ENCODE results near the gene CHST15. TPM values are rescaled to one million over a fixed set of nuclear protein-coding genes. Genes with fewer than 3 reads are reported as not detected.

CHST15 gene
- total and polyA plus RNA-seq, 4 donors = 2.9 to 16.5 (median 6.4) TPM

- H3K4me1 ChIP-seq (ENCODE audit: control insufficient read depth in 4 of 4, insufficient read depth in 4 of 4, low read length in 3 of 4) = peaks cover 0 to 19% (median 10%) of the 10 kb centered on the region in 4 donors
- H3K4me3 ChIP-seq (ENCODE audit: low read depth in 1 of 3, low read length in 3 of 3) = no peak overlapping the region
- H3K9ac ChIP-seq (ENCODE audit: low read depth in 1 of 2, low read length in 2 of 2) = no peak overlapping the region
- no peaks in the 10 kb centered on the region for H3K27me3 ChIP-seq (ENCODE audit: control insufficient read depth in 4 of 4, insufficient read depth in 4 of 4, low read length in 3 of 4)
- WGBS = 86% methylated on average over 2 of the region's 2 CpGs
- no peak for DNase-seq (ENCODE audit: low spot score)
- TF ChIP-seq NR2F2 (IDR thresholded peaks at IDR 0.05) (no peak), YY1 (IDR thresholded peaks at IDR 0.05) (no peak), RXRA (IDR thresholded peaks at IDR 0.05) (no peak), EGR1 (IDR thresholded peaks at IDR 0.05; ENCODE audit: low read depth in 2 of 2) (no peak), TAF1 (conservative IDR thresholded peaks at IDR 0.05) (no peak), SP1 (IDR thresholded peaks at IDR 0.05) (no peak)
- peak overlapping the region in 1 of 2 donors; percentile 2 for H3K27ac ChIP-seq (ENCODE audit: low read depth in 1 of 2, low read length in 2 of 2)
- H3K36me3 ChIP-seq (ENCODE audit: control insufficient read depth in 4 of 4, insufficient read depth in 3 of 4, low read depth in 1 of 4, low read length in 3 of 4) = no peaks in the 10 kb centered on the region
- H3K9me3 ChIP-seq (ENCODE audit: control insufficient read depth in 4 of 4, low read length in 3 of 4) = no peaks in the 10 kb centered on the region
These were observed 4.5 kb downstream of the CHST15 start for GRCh38 chr10:124088915-124089314.

- H3K4me3 ChIP-seq (ENCODE audit: low read depth in 1 of 3, low read length in 3 of 3) = no peak overlapping the region
- H3K9ac ChIP-seq (ENCODE audit: low read depth in 1 of 2, low read length in 2 of 2) = no peak overlapping the region
- 62% methylated on average over 27 of the region's 27 CpGs for WGBS
- no peaks in the 10 kb centered on the region for H3K9me3 ChIP-seq (ENCODE audit: control insufficient read depth in 4 of 4, low read length in 3 of 4)
- H3K27ac ChIP-seq (ENCODE audit: low read depth in 1 of 2, low read length in 2 of 2) = peak overlapping the region in 1 of 2 donors; percentile 47
- no peaks in the 10 kb centered on the region for H3K27me3 ChIP-seq (ENCODE audit: control insufficient read depth in 4 of 4, insufficient read depth in 4 of 4, low read length in 3 of 4)
- DNase-seq (ENCODE audit: low spot score) = no peak
- no peak for TF ChIP-seq RXRA (IDR thresholded peaks at IDR 0.05)
- no peak for TF ChIP-seq HNF4G (IDR thresholded peaks at IDR 0.05)
- TF ChIP-seq TAF1 (conservative IDR thresholded peaks at IDR 0.05) = no peak
- no peak for TF ChIP-seq JUND (IDR thresholded peaks at IDR 0.05)
- no peak for TF ChIP-seq HNF4A (conservative IDR thresholded peaks at IDR 0.05)
- no peak for TF ChIP-seq EGR1 (IDR thresholded peaks at IDR 0.05; ENCODE audit: low read depth in 2 of 2)
- TF ChIP-seq YY1 (IDR thresholded peaks at IDR 0.05) = no peak
- TF ChIP-seq, protein P1, sequence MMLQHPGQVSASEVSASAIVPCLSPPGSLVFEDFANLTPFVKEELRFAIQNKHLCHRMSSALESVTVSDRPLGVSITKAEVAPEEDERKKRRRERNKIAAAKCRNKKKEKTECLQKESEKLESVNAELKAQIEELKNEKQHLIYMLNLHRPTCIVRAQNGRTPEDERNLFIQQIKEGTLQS (IDR thresholded peaks at IDR 0.05) = no peak
- H3K36me3 ChIP-seq (ENCODE audit: control insufficient read depth in 4 of 4, insufficient read depth in 3 of 4, low read depth in 1 of 4, low read length in 3 of 4) = no peaks in the 10 kb centered on the region
- H3K4me1 ChIP-seq (ENCODE audit: control insufficient read depth in 4 of 4, insufficient read depth in 4 of 4, low read length in 3 of 4) = peaks cover 0 to 12% (median 8%) of the 10 kb centered on the region in 4 donors
These were observed 5.4 kb downstream of the CHST15 start for GRCh38 chr10:124087672-124088634.

DNA sequence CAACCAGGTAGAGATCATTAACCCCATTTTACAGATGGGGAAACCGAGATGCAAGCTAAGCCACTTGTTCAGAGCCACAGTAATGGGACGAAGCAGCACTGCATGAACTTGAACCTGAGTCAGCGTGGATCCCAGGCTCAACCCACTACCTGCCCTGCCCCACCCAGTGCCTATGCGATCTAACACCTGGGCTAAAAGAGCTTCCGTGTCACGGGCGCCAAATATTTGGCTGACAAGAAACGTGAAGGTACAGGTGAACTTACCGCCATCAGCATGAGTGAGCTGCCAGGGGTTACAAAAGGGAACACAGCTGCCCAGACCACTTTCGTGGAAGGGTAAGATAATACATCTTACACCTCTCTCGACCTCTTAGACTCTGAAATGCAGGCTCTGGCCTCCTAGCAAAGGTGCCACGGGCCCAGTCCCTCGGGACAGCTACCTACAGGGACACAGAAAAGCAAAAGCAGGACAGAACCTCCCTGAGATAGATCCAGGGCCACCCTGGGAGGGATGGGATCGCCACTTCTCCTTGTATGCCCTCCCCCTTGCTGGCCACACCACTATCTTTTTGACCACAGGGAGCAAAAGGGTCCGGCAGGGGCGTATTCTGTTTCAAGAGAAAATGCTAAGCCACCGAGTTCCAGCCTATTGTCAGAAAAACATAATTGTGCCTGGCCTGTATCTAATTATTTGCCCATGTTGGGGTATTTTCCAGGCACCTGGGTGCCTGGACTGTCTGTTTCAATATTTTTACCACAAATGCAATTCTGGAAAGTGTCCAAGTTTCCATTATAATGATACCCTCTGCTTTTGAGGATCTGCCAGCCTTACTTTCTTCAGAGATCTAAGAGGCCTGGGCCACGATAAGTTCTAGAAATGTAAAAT, 6.4 kb downstream of the CHST15 start:
- Histone ChIP-seq H3K9me3 (ENCODE audit: control insufficient read depth in 4 of 4, low read length in 3 of 4) (no peaks in the 10 kb centered on the region), H3K36me3 (ENCODE audit: control insufficient read depth in 4 of 4, insufficient read depth in 3 of 4, low read depth in 1 of 4, low read length in 3 of 4) (no peaks in the 10 kb centered on the region), H3K9ac (ENCODE audit: low read depth in 1 of 2, low read length in 2 of 2) (no peak overlapping the region), H3K4me3 (ENCODE audit: low read depth in 1 of 3, low read length in 3 of 3) (no peak overlapping the region), H3K4me1 (ENCODE audit: control insufficient read depth in 4 of 4, insufficient read depth in 4 of 4, low read length in 3 of 4) (peaks cover 0 to 6% (median 3%) of the 10 kb centered on the region in 4 donors), H3K27ac (ENCODE audit: low read depth in 1 of 2, low read length in 2 of 2) (peak overlapping the region in 1 of 2 donors; percentile 11), H3K27me3 (ENCODE audit: control insufficient read depth in 4 of 4, insufficient read depth in 4 of 4, low read length in 3 of 4) (no peaks in the 10 kb centered on the region)
- WGBS = 85% methylated on average over 18 of the region's 18 CpGs
- no peak for DNase-seq (ENCODE audit: low spot score)
- TF ChIP-seq REST (IDR thresholded peaks at IDR 0.05) (no peak), TAF1 (conservative IDR thresholded peaks at IDR 0.05) (no peak), RAD21 (IDR thresholded peaks at IDR 0.05) (no peak), HNF4A (conservative IDR thresholded peaks at IDR 0.05) (no peak), SP1 (IDR thresholded peaks at IDR 0.05) (no peak), JUND (IDR thresholded peaks at IDR 0.05) (no peak), FOXA2 (IDR thresholded peaks at IDR 0.05) (no peak), YY1 (IDR thresholded peaks at IDR 0.05) (no peak)
- TF ChIP-seq, protein P2, sequence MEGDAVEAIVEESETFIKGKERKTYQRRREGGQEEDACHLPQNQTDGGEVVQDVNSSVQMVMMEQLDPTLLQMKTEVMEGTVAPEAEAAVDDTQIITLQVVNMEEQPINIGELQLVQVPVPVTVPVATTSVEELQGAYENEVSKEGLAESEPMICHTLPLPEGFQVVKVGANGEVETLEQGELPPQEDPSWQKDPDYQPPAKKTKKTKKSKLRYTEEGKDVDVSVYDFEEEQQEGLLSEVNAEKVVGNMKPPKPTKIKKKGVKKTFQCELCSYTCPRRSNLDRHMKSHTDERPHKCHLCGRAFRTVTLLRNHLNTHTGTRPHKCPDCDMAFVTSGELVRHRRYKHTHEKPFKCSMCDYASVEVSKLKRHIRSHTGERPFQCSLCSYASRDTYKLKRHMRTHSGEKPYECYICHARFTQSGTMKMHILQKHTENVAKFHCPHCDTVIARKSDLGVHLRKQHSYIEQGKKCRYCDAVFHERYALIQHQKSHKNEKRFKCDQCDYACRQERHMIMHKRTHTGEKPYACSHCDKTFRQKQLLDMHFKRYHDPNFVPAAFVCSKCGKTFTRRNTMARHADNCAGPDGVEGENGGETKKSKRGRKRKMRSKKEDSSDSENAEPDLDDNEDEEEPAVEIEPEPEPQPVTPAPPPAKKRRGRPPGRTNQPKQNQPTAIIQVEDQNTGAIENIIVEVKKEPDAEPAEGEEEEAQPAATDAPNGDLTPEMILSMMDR (IDR thresholded peaks at IDR 0.05; ENCODE audit: low read depth, low read length, missing input control) = no peak
